Sciatic nerve (tissue), 2 donors: Measurements from ENCODE around the gene PPP1R1C. TPM values are rescaled to one million over a fixed set of nuclear protein-coding genes. Genes with fewer than 3 reads are reported as not detected.

ENCODE experiments used
- ATAC-seq: fragments of 200-7000 bp; cut with Tn5 transposase; one replicate; pipeline ENCODE4 v1.9.1; 2020; ENCODE audit warnings: mild to moderate bottlenecking, moderate library complexity
- DNase-seq: peaks from one replicate; pipeline ENCODE4 v3.0.0-alpha.2; 2020; ENCODE audit warnings: low spot score
- intact Hi-C: fragments of 100-400 bp; cut with DNase I; formaldehyde crosslinking; loops from one replicate; pipeline ENCODE4 v1.14.2; 2022
- total RNA-seq: library from RNA; stranded (reverse); fragmentation: NEBNext Ultra II Directional; extraction: Animal tissue kit (Norgen Biotek cat#: 25700); gene quantifications from one replicate; pipeline ENCODE4 v1.2.1, GENCODE V29; 2021
- donor health status: DM: no; HTN: no; CAD: no.
- donor health status: DM: no; HTN: no; CAD: no.

Gene PPP1R1C
- total RNA-seq, 1 donor from 2014 or later, result 18.1 TPM

DNA sequence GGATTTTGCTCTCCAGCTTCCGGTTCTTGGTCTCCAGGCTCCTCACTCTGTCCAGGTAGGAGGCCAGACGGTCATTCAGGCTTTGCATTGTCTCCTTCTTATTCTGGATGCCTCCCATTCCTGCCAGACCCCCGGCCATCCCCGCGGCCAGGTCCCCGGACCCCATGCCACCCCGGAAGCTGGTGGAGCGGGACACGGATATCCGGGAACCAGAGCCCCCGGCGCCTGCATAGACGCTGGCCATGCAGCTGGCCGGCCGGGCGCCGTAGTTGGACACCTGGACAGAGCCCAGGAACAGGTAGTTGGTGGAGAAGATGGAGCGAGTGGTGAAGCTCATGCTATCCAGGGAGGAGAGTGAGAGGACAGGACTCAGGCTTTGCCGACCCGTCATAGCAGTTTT lies 23.5 kb upstream of the PPP1R1C start:
- DNase-seq (no peak), ATAC-seq (no peak)
- intact Hi-C loops, result no loop called here

GRCh38 chr2:181970160-181970794 lies 15.4 kb upstream of the PPP1R1C start:
- ATAC-seq (no peak), DNase-seq (no peak)
- intact Hi-C loops, result no loop called here

DNA sequence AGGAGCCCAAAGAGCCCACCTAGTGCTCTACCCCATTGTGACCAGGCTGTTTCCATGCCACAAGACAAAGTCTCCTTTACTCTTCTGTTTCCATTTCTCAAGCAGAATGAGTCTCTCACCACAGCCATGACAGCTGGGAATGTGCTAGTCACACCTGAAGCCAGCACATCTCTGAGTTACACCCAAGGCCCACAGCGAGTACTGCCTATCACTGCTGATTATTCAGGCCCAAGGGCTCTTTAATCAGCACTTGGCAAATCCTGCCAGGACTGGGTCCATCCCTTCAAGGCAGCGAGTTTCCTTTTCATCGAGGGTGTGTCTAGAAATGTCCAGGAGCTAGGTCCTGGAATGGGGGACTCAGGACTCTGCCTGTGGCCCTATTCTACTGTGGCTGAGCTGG lies 14.6 kb upstream of the PPP1R1C start:
- no peak for DNase-seq

DNA sequence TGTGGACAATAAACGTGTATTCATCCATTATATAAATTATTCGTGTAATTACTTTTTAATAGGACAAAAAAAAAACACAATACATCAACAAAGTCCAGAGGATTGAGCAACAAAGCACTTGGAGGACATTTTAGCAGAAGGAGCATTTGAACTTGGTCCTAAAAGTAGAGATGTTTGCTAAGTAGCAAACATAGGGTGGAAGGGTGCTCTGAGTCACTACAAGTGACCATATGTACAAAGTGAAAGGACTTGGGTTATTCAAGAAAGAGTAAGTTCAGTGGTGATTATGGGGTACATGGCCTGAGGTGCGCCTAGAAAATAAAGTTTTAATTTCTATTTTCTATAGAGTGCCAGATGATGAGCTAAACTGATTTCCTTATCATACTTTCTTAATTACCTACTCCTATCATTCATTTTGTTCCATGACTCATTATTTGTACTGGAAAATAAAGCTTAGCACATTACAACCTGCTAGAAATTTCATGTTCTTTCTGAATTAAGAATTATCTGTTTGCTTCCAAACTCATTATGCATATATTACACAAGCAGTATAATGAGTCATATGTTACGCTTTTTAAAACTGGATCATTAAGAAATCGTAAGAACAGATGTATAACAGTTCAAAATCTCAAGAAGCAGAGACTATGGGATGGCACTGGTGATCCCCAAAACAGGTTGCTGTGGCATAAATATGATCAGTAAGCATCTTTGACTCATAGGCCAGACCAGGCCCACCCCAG lies 13.1 kb upstream of the PPP1R1C start:
- ATAC-seq, result no peak
- DNase-seq, result no peak
- intact Hi-C loops, result no loop called here

More for the DNA sequence above, 14.6 kb upstream of the PPP1R1C start:
- ATAC-seq, result no peak
- intact Hi-C loops, result no loop called here

DNA sequence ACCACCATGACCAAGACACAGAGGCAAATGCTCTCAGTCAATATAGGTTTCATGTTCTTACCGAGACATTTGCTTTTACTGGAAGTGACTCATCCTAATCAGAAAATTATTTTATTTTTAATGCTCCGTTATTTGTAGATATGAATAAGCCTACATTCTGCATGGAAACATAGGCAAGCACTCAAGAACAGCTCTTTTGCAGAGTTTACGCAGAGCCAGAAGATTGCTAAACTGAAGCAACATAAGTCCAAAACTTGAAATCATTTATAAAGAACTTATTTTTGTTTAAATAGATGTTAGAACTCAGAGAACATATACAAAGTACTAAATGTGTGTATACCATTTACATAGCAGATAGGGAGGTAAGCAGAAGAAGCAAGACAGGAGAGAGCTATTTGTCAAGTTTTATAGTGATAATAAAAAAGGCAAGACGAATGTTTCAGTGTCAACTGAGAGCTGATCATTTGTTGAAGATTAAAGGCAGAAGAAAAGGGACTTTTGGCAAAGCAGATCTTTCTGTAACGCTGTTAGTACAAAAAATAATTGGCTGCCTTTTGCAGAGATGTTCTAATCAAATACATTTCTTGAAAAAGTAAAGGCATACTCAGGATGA lies 12.4 kb upstream of the PPP1R1C start:
- DNase-seq (no peak), ATAC-seq (no peak)
- intact Hi-C loops, result no loop called here

- DNase-seq, result no peak
- ATAC-seq, result no peak
- intact Hi-C loops, result no loop called here
Observed at GRCh38 chr2:181977661-181978350, 7.8 kb upstream of the PPP1R1C start.

- no peak for DNase-seq
- ATAC-seq, result no peak
- intact Hi-C loops, result no loop called here
Observed at GRCh38 chr2:181978351-181979150, 7.1 kb upstream of the PPP1R1C start.

- DNase-seq, result no peak
- ATAC-seq, result peak; percentile 52
- intact Hi-C loops, result no loop called here
Observed at GRCh38 chr2:181984060-181984459, 1.6 kb upstream of the PPP1R1C start.

- peak; percentile 49 for ATAC-seq
- intact Hi-C loops, result no loop called here
Observed at GRCh38 chr2:181984814-181985631, 630 bp upstream of the PPP1R1C start.

DNA sequence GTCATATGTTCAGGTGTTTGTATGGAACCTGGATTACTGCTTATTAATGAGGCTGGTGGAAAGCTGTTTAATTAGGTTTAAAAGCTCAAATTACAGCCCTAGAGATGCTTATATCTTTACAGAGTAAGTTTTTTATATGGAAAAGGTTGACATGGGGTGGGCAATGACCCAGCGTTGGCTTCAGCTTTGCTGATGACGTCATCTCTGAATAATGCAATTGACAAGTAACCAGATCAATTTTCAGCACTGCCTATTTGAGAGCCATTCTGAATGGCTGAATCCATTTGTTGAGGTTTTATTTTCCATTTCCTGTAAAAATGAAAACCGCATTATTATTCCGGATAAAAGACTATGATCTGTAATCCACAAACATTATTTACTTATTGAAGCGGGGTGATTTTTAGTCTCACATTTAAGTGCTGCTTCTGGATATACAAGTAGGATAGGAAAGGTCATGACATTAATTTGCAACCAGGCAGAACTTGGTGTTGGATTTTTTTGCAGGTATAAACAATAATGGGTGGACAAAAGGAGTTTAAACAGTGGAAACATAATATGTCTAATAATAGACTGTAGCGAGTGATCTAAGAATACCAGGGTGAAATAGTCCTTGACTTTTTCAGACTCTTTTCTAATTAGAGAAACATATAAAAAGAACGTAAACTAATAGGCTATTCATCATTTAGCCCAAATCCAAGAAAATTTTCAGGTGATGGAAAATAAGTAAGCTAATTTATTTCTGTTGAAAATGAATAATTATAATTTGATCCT lies 2.7 kb downstream of the PPP1R1C start:
- no peak for DNase-seq
- intact Hi-C loops, result no loop called here
- ATAC-seq, result no peak

More at GRCh38 chr2:181984814-181985631, 630 bp upstream of the PPP1R1C start:
- DNase-seq, result no peak

DNA sequence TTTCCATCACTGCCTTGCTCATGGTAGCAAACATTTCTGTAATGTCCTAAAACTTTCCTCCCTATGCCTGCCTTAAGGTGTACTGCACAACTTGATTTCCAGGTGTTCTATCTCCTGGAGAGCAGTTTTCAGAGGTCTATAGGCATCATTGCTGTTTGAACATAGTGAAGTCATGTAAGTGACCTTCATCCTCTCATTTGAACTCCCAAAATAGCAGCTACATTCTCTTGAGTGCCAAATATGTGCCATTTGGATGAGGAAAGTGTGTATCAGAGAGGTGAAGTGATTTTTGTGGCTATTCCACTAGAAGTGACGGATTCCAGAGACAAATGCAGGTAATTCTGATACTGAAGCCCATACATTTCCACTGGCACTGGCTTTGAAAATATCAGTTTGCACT lies 3.4 kb downstream of the PPP1R1C start:
- ATAC-seq (no peak), DNase-seq (no peak)
- intact Hi-C loops, result no loop called here

- no peak for DNase-seq
- ATAC-seq, result no peak
- intact Hi-C loops, result no loop called here
Observed at GRCh38 chr2:181991171-181991885, 5.7 kb downstream of the PPP1R1C start.

GRCh38 chr2:181992776-181993175 lies 7.1 kb downstream of the PPP1R1C start:
- no peak for ATAC-seq
- intact Hi-C loops, result no loop called here
- no peak for DNase-seq

DNA sequence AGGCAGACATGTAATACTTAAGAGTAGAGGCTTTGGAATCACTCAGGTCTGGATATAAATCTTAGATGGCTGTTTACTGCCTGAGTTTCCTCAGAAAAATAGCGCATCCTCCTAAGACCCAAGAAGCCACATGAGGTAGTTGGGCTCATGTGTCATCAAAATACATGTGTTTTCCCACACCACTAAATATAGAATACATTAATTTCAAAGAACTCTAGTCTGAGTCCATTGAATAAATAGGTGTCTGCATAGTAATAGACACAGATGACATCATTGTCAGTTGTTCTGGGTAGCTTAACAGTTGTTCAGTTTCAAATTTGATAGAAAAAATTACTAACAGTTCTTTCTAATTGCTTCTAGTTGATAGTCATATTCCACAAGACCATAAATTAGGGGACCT lies 9.6 kb downstream of the PPP1R1C start:
- no peak for DNase-seq
- ATAC-seq, result no peak
- intact Hi-C loops, result no loop called here

- DNase-seq (no peak), ATAC-seq (no peak)
- intact Hi-C loops, result no loop called here
Observed at GRCh38 chr2:181998041-181998835, 12.6 kb downstream of the PPP1R1C start.
